NCI-H2081 treated with DMSO at 0.1 percent for 48 hours (cell line): Measurements from ENCODE around the gene TLX2.
"Not testable (repeated sequence)": the region's sequence is repeated elsewhere in the genome, so short reads cannot be mapped to it uniquely, and the experiment has no call there.

Source experiments
- DNase-seq: peaks from one replicate; lab custom pipeline; 2025; lab: John Stamatoyannopoulos, UW

Gene TLX2

DNA sequence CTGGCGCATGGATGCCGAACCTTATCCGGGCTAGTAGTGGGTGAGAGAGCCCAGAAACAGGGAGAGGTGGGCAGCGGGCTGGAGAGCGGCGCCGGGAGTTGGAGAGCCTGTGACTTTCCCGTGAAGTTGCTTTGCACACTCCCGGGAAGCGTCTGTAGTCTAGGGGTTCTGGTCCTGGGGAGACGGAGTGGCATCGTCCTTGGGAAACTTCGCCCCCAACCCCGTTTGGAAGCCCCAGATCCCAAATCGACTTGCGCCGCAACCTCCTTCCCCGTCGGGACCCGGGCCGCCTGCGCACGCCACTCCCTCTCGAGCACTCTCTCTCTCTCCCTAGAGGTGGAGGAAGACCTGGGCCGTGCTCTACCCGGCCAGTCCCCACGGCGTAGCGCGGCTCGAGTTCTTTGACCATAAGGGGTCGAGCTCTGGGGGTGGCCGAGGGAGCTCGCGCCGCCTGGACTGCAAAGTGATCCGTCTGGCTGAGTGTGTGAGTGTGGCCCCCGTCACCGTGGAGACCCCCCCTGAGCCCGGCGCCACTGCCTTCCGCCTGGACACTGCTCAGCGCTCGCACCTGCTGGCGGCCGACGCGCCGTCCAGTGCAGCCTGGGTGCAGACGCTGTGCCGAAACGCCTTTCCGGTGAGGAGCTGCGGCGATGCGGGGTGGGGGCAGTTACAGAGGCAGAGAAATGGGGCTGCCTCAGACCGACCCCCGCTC, 40.7 kb downstream of the TLX2 start:
- no peak for DNase-seq

DNA sequence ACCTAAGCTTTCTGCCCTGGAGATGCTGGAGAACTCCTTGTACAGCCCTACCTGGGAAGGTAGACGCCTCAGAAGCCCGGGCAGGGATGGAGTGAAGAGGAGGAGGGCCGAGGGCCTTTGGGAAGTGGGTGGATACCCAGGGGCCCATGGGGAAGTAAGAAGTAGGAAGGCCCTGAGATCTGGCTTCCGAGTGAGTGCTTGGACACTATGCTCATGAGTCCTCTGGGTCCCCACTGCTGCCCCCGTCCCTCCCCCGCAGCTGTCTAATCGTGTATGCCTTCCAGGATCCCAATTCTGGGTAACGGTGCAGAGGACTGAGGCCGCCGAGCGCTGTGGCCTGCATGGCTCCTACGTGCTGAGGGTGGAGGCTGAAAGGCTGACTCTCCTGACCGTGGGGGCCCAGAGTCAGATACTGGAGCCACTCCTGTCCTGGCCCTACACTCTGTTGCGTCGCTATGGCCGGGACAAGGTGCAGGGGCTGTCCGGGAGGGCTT, 41.4 kb downstream of the TLX2 start:
- no peak for DNase-seq

DNA sequence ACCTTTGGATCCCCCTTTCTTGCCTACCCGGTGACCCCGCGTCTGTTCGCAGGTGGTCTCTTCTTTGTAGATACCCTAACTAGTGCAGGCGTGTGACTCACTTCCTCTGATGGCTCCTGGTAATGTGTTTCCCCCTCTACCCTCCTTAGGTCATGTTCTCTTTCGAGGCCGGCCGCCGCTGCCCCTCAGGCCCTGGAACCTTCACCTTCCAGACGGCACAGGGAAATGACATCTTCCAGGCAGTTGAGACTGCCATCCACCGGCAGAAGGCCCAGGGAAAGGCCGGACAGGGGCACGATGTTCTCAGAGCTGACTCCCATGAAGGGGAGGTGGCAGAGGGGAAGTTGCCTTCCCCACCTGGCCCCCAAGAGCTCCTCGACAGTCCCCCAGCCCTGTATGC, 41.9 kb downstream of the TLX2 start:
- no peak for DNase-seq

DNA sequence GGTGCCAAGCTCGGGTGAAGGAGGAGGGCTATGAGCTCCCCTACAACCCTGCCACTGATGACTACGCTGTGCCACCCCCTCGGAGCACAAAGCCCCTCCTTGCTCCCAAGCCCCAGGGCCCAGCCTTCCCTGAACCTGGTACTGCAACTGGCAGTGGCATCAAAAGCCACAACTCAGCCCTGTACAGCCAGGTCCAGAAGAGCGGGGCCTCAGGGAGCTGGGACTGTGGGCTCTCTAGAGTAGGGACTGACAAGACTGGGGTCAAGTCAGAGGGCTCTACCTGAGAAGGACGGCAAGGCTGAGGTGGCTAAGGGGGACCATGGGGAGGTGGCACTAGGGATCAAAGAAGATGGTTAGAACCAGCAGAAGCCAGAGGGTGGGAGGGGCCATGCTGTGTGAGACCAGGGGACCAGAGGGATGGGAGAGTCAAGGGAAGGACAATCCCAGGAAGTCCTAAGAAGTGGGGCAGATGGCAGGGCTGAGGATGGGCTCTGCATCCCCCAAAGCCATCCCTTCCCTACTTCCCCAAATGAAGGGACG, 42.7 kb downstream of the TLX2 start:
- DNase-seq, result no peak

DNA sequence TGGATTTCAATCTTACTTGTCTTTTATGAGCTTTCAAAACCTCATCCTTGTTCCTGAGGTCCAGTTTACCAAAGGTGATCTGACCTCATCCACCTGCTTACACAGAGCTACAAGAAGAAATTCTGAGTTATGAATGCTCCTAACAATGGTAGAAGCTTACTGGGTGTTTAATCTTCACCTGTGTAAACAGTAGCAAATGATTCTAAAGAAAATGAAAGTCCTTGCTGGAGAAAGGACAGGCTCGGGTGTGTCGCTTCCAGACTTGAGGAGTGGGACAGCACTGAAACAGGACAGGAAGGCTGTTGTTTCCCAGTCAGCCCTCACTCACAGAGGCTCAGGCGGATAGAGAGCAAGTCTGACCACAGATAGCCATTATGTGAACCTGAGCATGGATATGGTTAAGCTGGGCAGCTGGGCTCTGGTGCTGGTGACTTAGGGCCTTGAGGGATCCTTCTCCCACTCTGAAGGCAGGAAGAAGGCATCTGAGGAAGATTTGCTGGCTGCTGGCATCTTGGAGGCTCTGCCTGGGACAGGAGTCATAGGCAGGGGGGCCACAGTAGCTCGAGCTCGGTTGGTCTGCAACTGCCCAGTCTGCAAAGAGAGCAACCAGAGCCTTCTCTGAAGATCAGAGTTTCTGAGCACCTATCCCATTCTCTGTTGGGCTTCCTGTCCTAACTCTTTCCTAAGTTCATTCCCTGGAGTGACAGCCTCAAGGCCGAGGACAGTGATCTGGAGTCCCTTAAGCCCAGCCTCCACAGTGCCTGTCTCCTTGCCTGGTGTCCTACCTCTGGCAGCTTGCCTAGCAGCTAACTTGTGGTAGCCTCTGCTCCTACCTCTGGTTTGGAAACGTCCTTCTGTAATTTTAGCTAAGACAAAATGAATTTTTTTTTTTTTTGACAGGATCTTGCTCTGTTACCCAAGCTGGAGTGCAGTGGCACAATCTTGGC, 44.3 kb downstream of the TLX2 start:
- no peak for DNase-seq

GRCh38 chr2:74559912-74560311, 45.7 kb downstream of the TLX2 start:
- DNase-seq, result no peak

GRCh38 chr2:74560591-74560990, 46.3 kb downstream of the TLX2 start:
- no peak for DNase-seq

GRCh38 chr2:74561022-74561421, 46.8 kb downstream of the TLX2 start:
- not testable (repeated sequence) for DNase-seq

- no peak for DNase-seq
Observed at GRCh38 chr2:74562126-74562775, 48.0 kb downstream of the TLX2 start.

DNA sequence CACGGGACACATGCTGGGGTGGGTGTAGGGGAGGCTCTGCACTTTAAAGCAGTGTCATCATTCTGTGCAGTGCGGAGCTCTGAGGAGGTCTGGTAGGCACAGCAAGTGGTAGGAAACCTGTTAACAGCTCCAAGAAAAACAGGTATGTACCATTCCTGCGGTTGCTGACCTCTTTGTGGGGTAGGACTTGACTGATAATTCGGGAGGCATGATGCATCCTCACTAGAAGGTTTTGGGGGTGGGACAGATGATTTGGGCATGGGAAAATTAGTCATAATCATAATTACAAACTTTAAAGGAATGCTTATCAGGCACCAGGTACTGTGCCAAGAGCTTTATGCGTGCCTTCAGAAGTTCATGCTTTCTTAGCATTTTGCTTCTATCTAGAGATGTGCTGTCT, 50.0 kb downstream of the TLX2 start:
- no peak for DNase-seq

GRCh38 chr2:74566076-74566753, 52.0 kb downstream of the TLX2 start:
- no peak for DNase-seq

- DNase-seq, result no peak
Observed at GRCh38 chr2:74566754-74567085, 52.5 kb downstream of the TLX2 start.
